Glutamatergic neuron (in vitro differentiated cells): ENCODE measurements around the gene FPGS. TPM values are rescaled to one million over a fixed set of nuclear protein-coding genes. Genes with fewer than 3 reads are reported as not detected.
"Not testable (repeated sequence)": the region's sequence is repeated elsewhere in the genome, so short reads cannot be mapped to it uniquely, and the experiment has no call there.

Experiments
- DNase-seq: peaks from one replicate; pipeline ENCODE4 v3.0.0; 2022
- H3K27ac Mint-ChIP-seq: one replicate; pipeline ENCODE4 v1.8.0; 2020; ENCODE audit warnings: mild to moderate bottlenecking, mixed read lengths, inconsistent platforms; ENCODE audit not compliant: unreplicated experiment
- H3K27me3 Mint-ChIP-seq: one replicate; pipeline ENCODE4 v1.8.0; 2020; ENCODE audit warnings: mild to moderate bottlenecking, moderate library complexity, mixed read lengths, inconsistent platforms; ENCODE audit not compliant: unreplicated experiment
- H3K36me3 Mint-ChIP-seq: one replicate; pipeline ENCODE4 v1.8.0; 2020; ENCODE audit warnings: mild to moderate bottlenecking, mixed read lengths, inconsistent platforms; ENCODE audit not compliant: unreplicated experiment
- H3K4me1 Mint-ChIP-seq: one replicate; pipeline ENCODE4 v1.8.0; 2020; ENCODE audit warnings: mild to moderate bottlenecking, low read depth, mixed read lengths, inconsistent platforms; ENCODE audit not compliant: unreplicated experiment
- H3K4me3 Mint-ChIP-seq: one replicate; pipeline ENCODE4 v1.8.0; 2020; ENCODE audit warnings: mild to moderate bottlenecking, mixed read lengths, inconsistent platforms; ENCODE audit not compliant: unreplicated experiment
- H3K9me3 Mint-ChIP-seq: one replicate; pipeline ENCODE4 v1.8.0; 2020; ENCODE audit warnings: mild to moderate bottlenecking, moderate library complexity, mixed read lengths, inconsistent platforms; ENCODE audit not compliant: unreplicated experiment
- total RNA-seq: library from RNA; stranded (reverse); fragmentation: NEBNext Ultra II Directional; extraction: Animal tissue kit (Norgen Biotek cat#: 25700); gene quantifications from one replicate; pipeline ENCODE4 v1.2.1, GENCODE V29; 2021; ENCODE audit not compliant: unreplicated experiment
- TF ChIP-seq, protein P1 (sequence below): fragments of 200-600 bp; sonication (generic); IDR thresholded peaks from one replicate; pipeline ENCODE4 v1.5.0; 2021; ENCODE audit not compliant: partially characterized antibody, unreplicated experiment

FPGS gene
- total RNA-seq, 1 donor from 2014 or later: 44.2 TPM

DNA sequence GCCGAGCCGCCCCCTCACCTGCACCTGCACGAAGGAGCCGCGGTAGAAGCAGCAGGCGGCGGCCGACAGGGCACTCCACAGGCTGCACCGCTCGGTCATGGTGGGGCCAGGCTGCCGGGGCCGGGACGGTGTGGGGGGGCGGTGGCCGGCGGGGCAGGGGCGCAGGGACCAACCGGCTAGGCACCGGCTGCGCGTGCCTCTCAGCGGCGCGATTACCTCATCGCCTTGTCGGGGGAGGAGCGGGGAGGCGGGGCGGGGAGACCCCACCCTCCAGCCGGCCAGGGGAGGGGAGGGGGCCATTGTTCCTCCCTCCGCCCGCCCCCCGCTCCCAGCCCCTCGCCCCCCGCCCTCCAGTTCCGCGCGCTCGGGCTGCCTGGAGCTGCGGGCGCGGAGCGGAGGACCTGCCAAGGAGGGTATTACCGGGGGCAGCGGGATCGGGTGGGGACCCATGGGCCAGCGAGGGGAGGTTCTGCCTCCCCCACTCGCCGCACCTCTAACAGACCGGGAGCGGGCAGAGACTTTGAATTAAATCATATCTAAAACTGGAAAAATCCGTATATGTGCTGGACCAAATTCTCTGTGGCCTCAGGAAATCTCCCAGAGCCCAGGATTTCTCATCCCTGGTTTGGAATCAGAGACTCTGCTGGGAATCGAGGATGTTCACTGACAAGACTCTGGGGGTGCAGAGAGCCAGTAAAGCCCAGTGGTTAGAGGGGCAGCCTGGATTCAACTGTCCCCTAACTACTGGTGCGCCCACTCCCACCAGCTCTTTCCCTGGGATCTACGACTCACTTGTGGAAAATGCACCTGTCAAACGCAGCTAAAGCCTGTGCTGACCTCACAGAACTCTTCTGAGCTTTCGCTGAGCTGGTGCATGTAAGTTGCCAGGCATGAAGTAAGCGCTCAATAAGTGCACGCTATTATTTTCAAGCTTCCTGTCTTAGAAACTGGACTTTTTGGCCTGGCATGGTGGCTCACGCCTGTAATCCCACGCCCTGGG lies 47.3 kb upstream of the FPGS start:
- peak overlapping the region; percentile 81 for H3K4me3 Mint-ChIP-seq
- peaks cover 5% of the 10 kb centered on the region for H3K36me3 Mint-ChIP-seq
- H3K27me3 Mint-ChIP-seq: peaks cover 11% of the 10 kb centered on the region
- peak; percentile 92 for DNase-seq
- H3K4me1 Mint-ChIP-seq: peaks cover 5% of the 10 kb centered on the region
- H3K9me3 Mint-ChIP-seq: peaks cover 4% of the 10 kb centered on the region
- TF ChIP-seq, protein P1, sequence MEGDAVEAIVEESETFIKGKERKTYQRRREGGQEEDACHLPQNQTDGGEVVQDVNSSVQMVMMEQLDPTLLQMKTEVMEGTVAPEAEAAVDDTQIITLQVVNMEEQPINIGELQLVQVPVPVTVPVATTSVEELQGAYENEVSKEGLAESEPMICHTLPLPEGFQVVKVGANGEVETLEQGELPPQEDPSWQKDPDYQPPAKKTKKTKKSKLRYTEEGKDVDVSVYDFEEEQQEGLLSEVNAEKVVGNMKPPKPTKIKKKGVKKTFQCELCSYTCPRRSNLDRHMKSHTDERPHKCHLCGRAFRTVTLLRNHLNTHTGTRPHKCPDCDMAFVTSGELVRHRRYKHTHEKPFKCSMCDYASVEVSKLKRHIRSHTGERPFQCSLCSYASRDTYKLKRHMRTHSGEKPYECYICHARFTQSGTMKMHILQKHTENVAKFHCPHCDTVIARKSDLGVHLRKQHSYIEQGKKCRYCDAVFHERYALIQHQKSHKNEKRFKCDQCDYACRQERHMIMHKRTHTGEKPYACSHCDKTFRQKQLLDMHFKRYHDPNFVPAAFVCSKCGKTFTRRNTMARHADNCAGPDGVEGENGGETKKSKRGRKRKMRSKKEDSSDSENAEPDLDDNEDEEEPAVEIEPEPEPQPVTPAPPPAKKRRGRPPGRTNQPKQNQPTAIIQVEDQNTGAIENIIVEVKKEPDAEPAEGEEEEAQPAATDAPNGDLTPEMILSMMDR: no peak
- H3K27ac Mint-ChIP-seq: peak overlapping the region; percentile 87

DNA sequence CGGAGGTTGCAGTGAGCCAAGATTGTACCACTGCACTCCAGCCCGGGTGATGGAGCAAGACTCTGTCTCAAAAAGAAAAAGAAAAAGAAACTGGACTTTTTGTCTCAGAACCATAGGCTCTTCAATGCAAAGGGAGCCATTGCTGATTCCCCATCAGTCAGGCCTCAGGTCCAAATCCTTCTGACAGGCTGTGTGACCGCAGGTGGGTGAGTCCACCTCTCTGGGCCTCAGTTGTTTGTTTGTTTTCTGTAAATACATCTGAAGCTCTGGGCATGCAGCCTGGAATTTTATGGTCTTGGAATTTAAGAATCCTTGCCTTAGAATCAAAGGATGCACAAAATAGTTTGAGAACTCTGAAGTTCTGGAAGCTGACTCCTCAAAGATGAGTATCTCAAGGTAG lies 46.4 kb upstream of the FPGS start:
- no peaks in the 10 kb centered on the region for H3K36me3 Mint-ChIP-seq
- peaks cover 10% of the 10 kb centered on the region for H3K27me3 Mint-ChIP-seq
- H3K27ac Mint-ChIP-seq: no peak overlapping the region

DNA sequence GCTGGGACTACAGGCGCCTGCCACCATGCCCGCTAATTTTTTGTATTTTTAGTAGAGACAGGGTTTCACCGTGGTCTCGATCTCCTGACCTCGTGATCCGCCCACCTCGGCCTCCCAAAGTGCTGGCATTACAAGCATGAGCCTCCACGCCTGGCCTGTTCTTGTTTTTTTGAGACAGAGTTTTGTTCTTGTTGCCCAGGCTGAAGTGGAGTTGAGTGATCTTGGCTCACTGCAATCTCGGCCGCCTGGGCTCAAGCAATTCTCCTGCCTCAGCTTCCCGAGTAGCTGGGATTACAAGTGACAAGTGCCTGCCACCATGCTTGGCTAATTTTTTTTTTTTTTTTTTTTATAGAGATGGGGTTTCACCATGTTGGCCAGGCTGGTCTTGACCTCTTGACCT lies 45.9 kb upstream of the FPGS start:
- H3K27ac Mint-ChIP-seq, H3K4me1 Mint-ChIP-seq, DNase-seq, H3K27me3 Mint-ChIP-seq, H3K36me3 Mint-ChIP-seq, H3K9me3 Mint-ChIP-seq: not testable (repeated sequence)
- H3K4me3 Mint-ChIP-seq: peak overlapping the region; percentile 38

More for the DNA sequence above, 46.4 kb upstream of the FPGS start:
- Mint-ChIP-seq H3K9me3 (peaks cover 4% of the 10 kb centered on the region), H3K4me1 (peaks cover 7% of the 10 kb centered on the region), H3K4me3 (no peak overlapping the region)
- TF ChIP-seq, protein P1: no peak
- no peak for DNase-seq

DNA sequence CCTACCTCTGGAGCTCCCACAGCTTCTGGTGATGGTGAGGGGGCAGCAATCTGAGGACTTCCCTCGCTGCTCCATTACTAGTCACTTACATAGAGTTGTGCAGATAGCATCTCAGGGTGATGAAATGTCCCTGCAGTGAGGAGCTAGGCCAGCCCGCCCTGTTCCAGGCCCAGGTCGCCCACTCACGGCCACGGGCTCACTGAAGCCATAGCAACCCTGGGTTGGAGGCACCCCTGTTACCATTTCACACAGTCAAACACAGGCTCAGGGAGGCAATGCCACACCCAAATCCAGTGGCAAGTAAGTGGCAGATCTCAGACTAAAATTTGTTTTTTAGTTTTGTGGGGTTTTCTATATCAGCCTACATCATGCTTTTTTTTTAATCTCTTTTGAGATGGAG lies 43.8 kb upstream of the FPGS start:
- Mint-ChIP-seq H3K4me3 (no peak overlapping the region), H3K27me3 (peaks cover 11% of the 10 kb centered on the region), H3K9me3 (peaks cover 2% of the 10 kb centered on the region), H3K27ac (no peak overlapping the region), H3K4me1 (peaks cover 14% of the 10 kb centered on the region), H3K36me3 (no peaks in the 10 kb centered on the region)
- TF ChIP-seq, protein P1: no peak
- DNase-seq: no peak

DNA sequence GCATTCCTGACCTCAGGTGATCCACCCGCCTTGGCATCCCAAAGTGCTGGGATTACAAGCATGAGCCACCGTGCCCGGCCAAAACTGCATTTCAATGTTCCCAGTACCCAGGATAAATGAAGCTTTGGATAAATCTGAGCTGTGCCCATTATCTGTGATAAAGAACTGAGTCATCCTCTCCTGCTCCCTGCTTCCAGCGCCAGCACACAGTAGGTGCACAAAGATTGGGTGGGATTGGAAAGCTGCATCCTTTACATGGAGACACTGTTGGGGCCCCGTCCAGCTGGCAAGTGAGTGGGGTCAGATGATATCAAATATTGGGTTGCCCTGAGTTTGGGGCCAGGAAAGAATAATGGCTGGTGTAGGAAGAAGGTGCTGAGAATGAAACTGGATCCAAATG lies 41.6 kb upstream of the FPGS start:
- peaks cover 12% of the 10 kb centered on the region for H3K27me3 Mint-ChIP-seq
- peaks cover 5% of the 10 kb centered on the region for H3K9me3 Mint-ChIP-seq
- peaks cover 22% of the 10 kb centered on the region for H3K4me1 Mint-ChIP-seq
- no peaks in the 10 kb centered on the region for H3K36me3 Mint-ChIP-seq
- TF ChIP-seq, protein P1: no peak
- DNase-seq: no peak
- no peak overlapping the region for H3K27ac Mint-ChIP-seq
- no peak overlapping the region for H3K4me3 Mint-ChIP-seq
